ENCODE data around the gene TMEM91. TPM values are rescaled to one million over a fixed set of nuclear protein-coding genes. Genes with fewer than 3 reads are reported as not detected.
"Not testable (repeated sequence)": the region's sequence is repeated elsewhere in the genome, so short reads cannot be mapped to it uniquely, and the experiment has no call there.

Gene TMEM91
- total RNA-seq, 1 experiment from 2014 or later: 0.97 TPM

DNA sequence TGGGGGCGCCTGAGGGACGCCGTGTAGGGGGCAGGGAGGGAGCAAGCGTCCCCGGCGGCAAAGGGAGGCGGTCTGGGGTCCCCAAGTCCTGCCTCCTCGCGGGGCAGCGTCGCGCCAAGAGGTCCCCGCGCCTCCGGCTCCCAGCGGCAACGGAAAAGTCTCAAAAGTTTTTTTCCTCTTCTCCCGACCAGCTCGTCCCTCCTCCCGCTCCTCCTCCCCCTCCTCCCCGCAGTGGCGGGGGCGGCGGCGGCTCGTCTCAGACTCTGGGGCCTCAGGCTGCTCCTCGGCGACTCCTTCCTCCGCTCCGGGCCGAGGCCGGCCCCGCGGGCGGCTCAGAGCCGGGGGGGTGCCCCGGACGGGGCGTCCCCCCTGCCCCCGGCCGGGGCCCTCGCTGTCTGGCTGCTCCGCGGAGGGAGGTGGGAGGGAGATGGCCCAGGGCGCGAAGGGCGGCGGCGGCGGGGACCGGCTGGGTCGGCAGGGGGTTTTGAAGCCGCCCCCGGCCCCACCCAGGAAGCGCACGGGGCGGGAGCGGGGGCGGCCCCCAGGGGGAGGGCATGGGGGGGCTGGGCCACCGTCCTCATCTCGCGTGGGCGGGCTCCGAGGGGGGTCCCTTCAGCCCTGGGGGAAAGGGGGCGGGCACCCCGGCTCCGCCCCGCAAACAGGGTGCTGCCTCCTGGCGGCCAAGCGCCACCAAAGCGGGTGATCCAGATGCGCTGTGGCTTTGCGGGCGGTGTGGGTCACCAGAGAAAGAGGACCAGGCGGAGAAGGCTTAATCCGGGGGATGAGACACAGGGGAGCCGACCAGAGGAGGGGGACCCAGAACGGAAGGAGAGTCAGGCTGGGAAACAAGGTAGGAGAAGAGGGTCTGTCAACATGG, 22.6 kb upstream of the TMEM91 start, which contains the start of gene TGFB1:
Gene TGFB1 (minus strand): TSS at position 457 of the 877 bp plus-strand sequence. CDS start 878 bp downstream, outside the sequence.
- DNase-seq (ENCODE audit: low spot score): peak; percentile 80

DNA sequence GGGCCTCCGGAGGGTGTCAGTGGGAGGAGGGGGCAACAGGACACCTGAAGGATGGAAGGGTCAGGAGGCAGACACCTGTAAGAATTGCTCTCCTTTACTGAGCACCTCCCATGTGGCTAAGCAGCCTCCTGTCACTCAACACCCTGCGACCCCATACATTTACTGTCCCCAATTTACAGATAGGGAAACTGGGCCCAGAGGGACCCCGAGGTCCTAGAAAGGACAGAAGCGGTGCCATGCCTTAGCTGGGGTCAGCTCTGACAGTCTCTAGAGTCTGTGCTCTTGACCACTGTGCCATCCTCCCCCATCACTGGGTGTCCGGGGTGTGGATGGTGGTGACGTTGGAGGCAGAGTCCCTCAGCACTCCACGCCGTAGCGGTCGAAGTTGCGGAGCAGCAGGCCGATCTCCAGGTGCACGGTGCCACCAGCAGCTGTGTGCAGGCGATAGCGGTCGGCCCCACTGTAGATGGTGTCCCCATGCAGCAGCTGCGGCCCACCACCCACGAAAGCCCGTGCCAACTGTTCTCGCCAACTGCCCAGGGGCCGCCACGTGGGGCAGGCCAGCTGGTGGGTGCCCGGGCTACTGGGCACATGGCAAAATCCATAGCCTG, 21.9 kb upstream of the TMEM91 start:
- no peak for DNase-seq (ENCODE audit: low spot score)

DNA sequence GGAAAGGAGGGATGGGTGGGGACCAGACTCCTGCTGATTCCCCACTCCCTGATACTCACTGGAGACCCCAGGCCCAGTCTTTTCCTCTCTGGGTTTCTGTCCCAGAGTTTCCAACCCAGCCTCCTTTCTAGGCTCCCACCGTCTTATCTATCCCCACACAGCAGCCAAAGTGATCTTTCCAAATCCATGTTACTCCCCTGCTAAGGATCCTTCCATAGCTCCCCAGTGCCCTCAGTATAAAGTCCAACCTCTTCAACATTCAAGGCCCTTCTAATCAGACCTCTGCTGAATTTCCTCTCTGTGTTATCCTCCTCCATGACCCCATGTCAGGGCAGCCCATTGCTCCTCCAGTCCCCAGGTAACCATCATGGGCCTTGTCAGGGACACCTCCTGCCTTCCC, 21.3 kb upstream of the TMEM91 start:
- DNase-seq (ENCODE audit: low spot score): no peak

DNA sequence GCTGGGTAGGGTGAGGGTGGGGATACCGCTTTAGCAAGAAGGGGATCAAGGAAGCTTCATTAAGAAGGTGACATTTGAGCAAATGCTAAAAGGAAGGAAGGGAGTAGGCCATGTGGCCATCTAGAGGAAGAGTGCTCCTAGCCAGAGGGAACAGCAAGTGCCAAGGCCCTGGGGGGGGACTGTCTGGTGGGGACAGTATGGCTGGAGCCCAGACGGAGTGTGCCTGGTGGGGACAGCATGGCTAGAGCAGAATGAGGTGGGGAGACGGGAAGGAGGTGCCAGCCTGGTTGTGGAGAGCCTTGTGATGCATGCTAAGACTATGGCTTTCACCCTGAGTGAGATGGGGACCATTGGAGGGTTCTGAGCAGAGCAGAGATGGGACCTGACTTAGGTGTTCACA, 20.5 kb upstream of the TMEM91 start:
- no peak for DNase-seq (ENCODE audit: low spot score)

DNA sequence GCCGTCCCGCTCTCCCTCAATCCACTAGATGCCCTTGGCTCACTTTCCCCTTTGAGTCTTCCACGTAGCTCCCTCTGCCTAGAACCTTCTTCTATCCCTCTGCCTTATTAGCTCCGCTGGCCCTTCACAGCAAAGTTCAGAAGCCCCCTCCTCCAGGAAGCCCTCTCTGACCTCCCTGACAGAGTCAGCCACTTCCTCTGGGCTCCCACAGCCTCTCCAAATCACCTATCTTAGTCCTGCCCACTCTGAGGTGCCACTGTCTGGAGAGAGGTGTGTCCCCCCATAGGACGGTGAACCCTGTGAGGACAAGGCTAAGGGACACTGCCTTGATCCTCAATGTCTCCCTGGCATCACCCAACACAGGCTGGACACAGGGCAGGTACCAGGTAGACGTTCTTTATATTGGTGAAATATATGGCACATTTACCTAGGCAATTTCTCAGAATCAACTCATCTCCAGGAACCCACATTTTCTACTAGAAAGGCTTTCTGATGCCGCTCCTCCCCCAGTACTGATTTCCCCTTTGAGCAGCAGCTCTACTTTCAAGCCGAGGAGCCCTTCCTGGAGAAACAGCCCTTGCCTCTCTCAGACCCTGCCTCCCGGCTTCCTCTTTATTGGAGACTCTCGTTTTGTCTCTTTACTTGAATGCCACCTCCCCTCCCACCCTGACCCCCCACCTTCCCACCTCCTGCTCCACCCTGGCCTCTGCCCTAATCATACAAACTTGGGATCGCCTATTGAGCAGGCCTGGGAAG, 19.2 kb upstream of the TMEM91 start:
- DNase-seq (ENCODE audit: low spot score): no peak

DNA sequence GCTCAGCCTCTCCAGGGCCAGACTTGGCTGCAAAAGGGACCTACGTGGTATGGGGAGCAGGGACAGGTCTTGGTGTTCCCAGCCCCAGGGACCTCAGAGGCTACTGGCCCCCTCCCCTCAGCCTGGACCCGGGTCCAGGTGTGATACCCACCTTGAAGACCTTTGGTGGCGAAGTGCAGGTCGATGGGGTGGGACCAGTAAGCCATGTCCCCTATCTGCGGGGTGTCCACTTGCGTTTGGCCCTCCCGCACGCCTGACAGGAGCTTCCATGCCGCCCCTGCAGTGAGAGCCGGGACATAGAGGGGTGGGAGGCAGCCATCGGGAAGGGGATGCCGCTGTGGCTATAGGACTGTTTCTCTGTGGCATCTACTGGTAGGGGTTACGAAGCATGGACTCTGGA, 18.6 kb upstream of the TMEM91 start:
- no peak for DNase-seq (ENCODE audit: low spot score)

DNA sequence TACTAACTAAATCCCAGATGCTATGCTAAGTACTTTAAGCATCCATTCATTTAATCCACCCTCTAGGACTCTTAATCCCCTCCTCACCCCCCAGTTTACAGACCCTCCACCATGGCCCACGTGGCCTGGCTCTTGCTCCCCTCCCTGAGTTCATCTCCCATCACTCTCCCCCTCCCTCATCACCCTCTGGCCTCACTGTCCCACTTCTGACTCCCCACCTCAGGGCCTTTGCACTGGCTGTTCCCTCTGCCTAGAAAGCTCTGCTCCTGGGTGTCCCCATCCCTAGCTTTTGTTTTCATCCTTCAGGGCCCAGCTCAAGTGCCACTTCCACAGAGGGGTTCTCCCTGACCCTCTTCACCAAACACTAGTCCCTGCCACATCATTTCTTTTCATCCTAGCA, 16.6 kb upstream of the TMEM91 start:
- DNase-seq (ENCODE audit: low spot score): no peak

DNA sequence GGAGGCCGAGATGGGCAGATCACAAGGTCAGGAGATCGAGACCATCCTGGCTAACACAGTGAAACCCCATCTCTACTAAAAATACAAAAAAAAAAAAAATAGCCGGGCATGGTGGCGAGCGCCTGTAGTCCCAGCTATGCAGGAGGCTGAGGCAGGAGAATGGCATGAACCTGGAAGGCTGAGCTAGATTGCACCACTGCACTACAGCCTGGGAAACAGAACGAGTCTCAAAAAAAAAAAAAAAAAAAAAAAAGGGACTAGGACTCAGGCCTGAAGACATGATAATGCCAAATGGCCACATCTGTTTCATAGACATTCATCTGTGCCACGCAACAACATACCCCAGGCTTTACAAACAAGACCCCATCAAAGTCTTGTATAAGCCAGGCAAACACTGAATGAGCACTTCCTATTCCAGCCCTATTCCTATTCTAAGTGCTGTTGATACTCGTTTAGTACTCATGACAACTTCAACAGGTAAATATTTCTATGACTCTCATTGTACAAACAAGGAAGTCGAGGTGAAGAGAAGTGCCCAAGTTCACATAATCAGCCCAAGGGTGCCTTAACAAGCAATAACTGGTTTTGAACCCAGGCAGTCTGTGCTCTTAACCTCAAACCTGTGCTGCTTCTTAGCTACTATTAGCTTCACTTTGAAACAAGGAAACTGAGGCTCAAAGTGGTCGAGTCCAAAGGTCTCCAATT, 14.0 kb upstream of the TMEM91 start:
- no peak for DNase-seq (ENCODE audit: low spot score)

DNA sequence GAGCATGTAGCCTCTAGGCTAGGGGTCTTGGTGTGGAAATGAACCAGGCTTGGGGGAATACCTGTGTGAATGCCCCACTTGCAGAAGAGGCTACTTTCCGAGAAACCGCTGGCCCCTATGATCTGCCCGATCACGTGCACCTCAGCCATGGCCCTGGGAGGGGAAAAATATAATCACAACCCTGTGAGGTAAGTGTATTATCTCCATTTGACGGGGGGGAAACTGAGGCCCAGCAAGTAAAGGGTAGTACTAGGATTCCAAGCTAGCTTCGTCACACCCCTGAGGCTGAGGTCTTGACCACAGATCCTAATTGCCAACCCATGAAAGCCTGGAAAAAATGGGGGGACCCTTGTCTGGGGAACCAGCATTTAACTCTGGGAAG, 13.0 kb upstream of the TMEM91 start:
- no peak for DNase-seq (ENCODE audit: low spot score)

DNA sequence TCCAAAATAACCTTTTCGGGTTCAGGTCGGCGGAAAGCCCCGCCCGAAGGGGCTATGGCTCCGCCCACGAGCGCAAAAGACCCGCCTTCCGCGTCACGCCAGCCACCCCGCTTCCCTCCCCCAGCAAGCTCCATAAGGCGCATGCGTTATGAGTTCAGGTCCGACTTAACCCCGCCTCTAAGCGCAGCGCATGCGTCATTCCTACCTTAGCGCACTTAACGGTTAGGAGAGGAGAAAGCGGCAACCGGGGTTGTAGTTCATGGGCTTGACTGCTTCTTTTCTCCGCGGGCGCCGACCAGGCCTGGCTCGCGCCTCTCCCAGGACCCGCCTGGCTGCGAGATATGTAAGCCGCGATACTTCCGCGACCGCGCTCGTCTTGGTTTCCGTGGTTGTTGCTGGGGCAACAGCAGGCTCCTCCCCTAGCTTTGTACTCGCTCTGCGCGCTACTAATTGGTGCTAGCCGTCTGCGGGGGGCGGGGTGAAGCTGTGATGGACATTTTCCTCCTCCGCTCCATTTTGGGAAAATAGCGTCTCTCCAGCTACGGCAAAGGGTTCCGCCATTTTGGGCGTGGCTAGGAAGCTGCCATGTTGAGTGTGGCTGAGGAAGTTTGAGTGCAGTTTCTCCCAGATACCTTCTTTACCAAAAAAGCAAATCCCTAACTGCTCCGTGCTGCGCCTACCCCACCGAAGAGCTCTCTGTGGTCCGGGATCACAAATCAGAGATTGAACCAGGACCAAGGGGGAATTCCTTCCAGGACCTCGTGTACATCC, 12.4 kb upstream of the TMEM91 start, which contains the start of gene B9D2:
Gene B9D2 (minus strand): TSS at position 397 of the 771 bp plus-strand sequence. CDS start 630 bp downstream, outside the sequence.
- peak; percentile 98 for DNase-seq (ENCODE audit: low spot score)

DNA sequence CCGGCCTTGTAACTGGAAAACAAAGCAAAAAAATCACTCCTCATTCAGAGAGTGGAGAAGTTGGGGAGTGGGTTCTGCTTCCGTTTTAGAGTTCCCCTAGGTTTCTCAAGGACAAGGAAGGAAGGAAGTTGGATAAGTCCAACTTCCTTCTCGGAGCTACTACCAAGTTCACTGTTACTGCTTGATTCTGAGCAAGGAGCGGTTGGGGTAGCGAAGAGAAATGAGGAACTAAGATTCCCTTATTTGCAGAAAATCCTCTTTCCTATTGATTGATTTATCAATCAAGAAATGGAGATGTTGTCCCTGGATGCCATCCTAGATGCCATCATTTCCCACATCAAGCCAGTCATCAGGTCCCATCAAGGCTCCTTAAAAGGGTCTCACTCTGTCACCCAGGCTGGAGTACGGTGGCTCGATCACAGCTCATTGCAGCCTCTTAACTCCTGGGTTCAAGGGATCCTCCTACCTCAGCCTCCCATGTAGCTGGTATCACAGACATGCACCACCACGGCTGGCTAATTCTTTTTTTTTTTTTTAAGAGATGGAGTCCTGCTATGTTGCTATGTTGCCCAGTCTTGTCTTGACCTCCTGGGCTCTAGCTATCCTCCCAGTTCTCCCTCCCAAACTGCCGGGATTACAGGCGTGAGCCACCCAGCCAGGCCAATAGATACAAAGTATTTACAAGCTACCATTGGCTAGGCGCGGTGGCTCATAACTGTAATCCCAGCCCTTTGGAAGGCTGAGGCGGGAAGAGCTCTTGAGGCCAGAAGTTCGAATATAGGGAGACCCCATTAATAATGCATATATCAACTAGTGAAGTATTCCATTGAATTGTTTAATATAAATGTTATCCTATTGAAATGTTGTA, 11.6 kb upstream of the TMEM91 start:
- DNase-seq (ENCODE audit: low spot score): no peak

DNA sequence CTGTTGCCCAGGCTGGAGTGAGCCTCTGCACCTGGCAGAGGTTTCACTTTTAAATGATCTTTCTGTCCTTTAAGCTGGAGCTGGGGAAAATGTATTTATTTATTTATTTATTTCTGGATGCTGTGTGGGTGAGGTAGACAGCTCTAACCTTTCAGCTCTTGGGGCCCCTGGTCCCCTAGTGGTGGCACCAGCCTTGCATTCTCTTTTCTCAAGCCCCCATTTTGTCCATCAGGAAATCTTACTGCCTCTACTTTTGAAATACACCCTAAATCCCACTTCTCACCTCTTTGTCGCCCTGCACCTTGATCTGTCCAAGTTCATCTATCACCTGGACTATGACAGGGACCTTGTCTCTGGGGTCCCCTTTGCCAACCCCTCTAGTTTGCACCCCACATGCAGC, 10.2 kb upstream of the TMEM91 start:
- no peak for DNase-seq (ENCODE audit: low spot score)

DNA sequence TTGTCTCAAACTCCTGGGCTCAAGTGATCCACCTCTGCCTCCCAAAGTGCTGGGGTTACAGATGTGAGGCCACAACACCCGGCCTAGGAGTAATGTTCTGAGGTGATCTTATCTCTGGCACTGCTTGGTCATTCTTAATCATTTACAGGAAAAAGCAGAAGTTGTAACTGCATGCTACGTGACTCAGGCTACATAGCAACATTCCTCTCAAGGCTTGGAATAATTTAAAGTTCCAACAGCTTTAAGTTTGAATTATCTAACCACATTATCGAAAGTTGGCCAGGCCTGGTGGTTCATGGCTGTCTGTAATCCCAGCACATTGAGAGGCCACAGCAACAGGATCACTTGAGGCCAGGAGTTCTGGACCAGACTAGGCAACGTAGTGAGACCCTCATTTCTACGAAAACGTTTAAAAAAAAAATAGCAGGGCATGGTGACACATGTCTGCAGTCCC, 8.5 kb upstream of the TMEM91 start:
- peak; percentile 64 for DNase-seq (ENCODE audit: low spot score)

DNA sequence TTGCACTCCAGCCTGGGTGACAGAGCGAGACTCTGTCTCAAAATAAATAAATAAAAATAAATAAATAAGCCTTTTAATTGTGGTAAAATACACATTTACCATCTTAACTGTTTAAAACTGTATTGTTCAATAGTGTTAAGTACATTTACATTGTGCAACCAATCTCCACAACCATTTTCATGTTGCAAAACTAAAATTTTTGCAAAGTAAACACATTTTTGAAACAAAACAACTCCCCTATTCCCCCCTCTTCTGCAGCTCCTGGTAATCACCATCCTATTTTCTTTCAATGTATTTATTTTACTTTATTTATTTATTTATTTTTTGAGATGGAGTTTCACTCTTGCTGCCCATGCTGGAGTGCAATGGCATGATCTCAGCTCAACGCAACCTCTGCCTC, 6.6 kb upstream of the TMEM91 start:
- DNase-seq (ENCODE audit: low spot score): no peak

DNA sequence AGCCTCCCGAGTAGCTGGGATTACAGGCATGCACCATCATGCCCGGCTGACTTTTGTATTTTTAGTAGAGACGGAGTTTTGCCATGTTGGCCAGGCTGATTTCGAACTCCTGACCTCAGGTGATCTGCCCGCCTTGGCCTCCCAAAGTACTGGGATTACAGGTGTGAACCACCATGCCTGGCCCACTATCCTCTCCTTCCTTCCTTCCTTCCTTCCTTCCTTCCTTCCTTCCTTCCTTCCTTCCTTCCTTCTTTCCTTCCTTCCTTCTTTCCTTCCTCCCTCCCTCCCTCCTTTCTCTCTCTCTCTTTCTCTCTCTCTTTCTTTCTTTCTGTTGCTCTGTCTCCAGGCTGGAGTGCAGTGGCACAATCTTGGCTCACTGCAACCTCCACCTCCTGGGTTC, 5.2 kb upstream of the TMEM91 start:
- DNase-seq (ENCODE audit: low spot score): not testable (repeated sequence)

DNA sequence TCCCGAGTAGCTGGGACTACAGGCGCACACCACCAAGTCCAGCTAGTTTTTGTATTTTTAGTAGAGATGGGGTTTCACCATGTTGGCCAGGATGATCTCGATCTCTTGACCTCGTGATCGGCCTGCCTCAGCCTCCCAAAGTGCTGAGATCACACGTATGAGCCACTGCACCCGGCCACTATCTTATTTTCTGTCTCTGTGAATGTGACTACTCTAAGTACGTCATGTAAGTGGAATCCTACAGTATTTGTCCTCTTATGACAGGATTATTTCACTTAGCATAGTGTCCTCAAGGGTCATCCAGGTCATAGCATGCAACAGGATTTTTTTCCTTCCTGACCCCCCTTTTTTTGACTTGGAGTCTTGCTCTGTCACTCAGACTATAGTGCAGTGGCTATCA, 4.8 kb upstream of the TMEM91 start:
- no peak for DNase-seq (ENCODE audit: low spot score)

DNA sequence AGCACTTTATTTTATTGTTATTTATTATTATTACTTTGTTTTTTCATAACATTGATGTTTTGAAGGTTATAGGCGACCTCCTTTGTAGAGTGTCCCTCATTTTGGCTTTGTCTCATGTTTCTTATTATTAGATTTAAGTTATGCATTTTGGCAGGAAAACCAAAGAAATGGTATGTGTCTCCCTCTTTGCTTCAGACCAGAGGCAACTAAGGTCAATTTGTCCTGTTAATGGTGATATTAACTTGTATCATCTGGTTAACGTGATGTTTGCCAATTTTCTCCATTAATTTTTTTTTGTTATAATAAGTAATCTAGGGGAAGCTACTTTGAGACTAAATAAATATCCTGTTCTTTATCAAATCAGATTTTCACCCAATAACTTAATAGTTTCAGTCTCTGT, 3.8 kb upstream of the TMEM91 start:
- no peak for DNase-seq (ENCODE audit: low spot score)

DNA sequence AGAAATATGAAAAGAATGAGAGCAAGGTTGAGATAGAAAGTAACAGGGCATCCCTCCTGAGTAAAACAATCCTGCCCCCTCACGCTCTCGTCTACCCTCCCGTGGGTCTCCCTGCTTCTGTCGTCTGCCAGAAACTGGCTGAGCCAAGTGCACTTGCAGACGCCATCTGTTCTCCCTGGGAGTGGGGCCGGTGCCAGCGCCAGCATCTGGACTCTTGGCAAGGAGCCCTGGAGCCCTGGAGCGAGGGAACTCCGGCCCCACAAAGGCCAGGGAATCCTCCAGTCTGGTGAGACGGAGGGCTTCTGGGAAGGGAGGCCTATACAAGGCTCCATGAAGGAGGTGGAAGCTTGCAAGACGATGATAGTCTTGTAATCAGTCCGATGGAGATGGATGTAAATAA, 2.3 kb upstream of the TMEM91 start:
- peak; percentile 86 for DNase-seq (ENCODE audit: low spot score)

DNA sequence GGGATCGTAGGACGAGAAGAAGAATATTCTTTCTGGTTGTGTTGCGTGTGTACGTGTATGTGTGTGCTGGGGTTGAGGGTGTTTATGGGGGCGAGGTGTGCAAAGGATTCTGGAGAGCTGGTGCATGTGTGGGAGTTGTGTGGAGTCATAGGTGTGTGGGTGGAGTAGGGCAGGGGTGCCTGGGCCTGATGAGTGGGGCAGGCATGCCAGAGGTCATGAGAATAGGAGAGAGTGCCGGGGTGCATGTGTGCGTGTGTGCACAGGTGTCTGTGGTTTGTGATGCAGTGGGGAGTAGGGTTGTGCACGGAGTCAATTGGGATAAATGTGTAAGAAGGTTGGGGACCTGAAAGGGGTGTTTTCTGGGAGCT, 649 bp downstream of the TMEM91 start:
- DNase-seq (ENCODE audit: low spot score): no peak

All from H4 (cell line).